Left ventricle myocardium inferior (tissue), 1 donor: ENCODE measurements around the gene PPP1R14C. TPM values are rescaled to one million over a fixed set of nuclear protein-coding genes. Genes with fewer than 3 reads are reported as not detected.
"Not testable (repeated sequence)": the region's sequence is repeated elsewhere in the genome, so short reads cannot be mapped to it uniquely, and the experiment has no call there.

Experiments
- DNase-seq: peaks from one replicate; pipeline ENCODE4 v3.0.0-alpha.2; 2020
- H3K27ac ChIP-seq: fragments of 200-600 bp; replicated peaks from 2 replicates; pipeline ENCODE4 v1.8.0; 2021
- H3K27me3 ChIP-seq: fragments of 200-600 bp; 2 replicates; pipeline ENCODE4 v1.8.0; 2021; ENCODE audit warnings: low read depth
- H3K36me3 ChIP-seq: fragments of 200-600 bp; 2 replicates; pipeline ENCODE4 v1.8.0; 2021
- H3K4me1 ChIP-seq: fragments of 200-600 bp; 2 replicates; pipeline ENCODE4 v1.8.0; 2021
- H3K4me3 ChIP-seq: fragments of 200-600 bp; 2 replicates; pipeline ENCODE4 v1.8.0; 2021; ENCODE audit warnings: mild to moderate bottlenecking, moderate library complexity
- H3K9me3 ChIP-seq: fragments of 200-600 bp; replicated peaks from 2 replicates; pipeline ENCODE4 v1.8.0; 2021
- intact Hi-C: fragments of 100-400 bp; cut with micrococcal nuclease; formaldehyde crosslinking; loops from one replicate; pipeline ENCODE4 v1.11.0; 2022
- total RNA-seq: library from RNA; stranded (reverse); fragmentation: NEBNext Ultra II Directional; extraction: Animal tissue kit (Norgen Biotek cat#: 25700); gene quantifications from one replicate; pipeline ENCODE4 v1.2.1, GENCODE V29; 2021
- TF ChIP-seq, protein P1 (sequence below): fragments of 200-600 bp; IDR thresholded peaks from 2 replicates; pipeline ENCODE4 v1.8.0; 2021; ENCODE audit warnings: antibody characterized with exemption, mild to moderate bottlenecking, borderline replicate concordance
- donor health status: DM: no; HTN: yes; CAD: no; lungs with severe emphysema.

The PPP1R14C gene
- total RNA-seq, 1 donor from 2014 or later = 116 TPM

DNA sequence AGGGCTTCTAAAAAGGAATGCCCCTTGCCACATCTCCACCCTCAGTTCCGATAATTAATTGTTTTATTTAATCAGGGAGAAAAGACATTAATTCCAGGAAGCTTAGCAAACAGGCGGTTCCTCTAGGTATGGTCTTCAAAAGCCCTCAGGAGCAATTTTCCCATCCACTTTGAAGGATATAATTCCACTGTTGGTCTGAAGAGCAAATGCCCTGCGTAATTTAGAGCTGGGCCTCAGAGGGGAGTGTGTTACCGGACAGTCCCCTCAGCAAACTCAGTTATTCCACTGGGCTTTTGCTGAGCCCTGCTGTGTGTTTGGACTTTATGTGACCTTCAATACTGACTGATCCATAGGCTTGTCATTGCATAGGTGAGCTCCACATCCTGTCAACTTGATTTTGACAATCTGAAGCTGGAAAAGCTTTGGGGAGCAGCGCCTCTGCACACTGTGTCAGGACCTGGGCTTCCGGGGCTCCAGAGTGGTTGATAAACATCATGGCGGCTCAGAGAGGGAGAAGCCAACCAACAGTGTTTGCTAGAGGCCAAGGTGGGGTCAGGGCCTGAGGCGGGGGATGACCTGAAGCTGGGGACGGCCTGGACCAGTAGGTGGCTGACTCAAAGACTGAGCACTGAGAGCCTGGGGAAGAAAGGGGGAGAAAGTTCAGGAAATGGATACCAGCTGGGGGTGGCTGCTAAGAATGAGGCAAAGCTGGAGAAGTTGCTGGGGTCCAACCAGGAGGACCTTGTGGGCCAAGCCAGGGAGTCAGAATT lies 43.5 kb downstream of the PPP1R14C start:
- Histone ChIP-seq H3K4me1 (peaks cover 28% of the 10 kb centered on the region), H3K27me3 (no peaks in the 10 kb centered on the region), H3K4me3 (no peak overlapping the region), H3K9me3 (no peaks in the 10 kb centered on the region), H3K36me3 (no peaks in the 10 kb centered on the region), H3K27ac (no peak overlapping the region)
- intact Hi-C loops = no loop called here
- DNase-seq = no peak
- TF ChIP-seq, protein P1, sequence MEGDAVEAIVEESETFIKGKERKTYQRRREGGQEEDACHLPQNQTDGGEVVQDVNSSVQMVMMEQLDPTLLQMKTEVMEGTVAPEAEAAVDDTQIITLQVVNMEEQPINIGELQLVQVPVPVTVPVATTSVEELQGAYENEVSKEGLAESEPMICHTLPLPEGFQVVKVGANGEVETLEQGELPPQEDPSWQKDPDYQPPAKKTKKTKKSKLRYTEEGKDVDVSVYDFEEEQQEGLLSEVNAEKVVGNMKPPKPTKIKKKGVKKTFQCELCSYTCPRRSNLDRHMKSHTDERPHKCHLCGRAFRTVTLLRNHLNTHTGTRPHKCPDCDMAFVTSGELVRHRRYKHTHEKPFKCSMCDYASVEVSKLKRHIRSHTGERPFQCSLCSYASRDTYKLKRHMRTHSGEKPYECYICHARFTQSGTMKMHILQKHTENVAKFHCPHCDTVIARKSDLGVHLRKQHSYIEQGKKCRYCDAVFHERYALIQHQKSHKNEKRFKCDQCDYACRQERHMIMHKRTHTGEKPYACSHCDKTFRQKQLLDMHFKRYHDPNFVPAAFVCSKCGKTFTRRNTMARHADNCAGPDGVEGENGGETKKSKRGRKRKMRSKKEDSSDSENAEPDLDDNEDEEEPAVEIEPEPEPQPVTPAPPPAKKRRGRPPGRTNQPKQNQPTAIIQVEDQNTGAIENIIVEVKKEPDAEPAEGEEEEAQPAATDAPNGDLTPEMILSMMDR = no peak

DNA sequence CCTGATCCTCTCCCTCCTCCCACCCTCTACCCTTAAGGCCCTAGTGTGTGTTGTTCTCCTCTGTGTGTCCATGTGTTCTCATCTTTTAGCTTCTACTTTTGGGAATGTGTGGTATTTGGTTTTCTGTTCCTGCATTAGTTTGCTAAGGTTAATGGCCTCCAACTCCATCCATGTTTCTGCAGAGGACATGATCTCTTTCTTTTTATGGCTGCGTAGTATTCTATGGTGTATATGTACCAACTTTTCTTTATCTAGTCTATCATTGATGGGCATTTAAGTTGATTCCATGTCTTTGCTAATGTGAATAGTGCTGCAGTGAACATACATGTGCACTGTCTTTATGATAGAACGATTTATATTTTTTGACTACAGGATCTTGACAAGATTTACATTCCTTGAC lies 44.6 kb downstream of the PPP1R14C start:
- intact Hi-C loops, H3K27ac ChIP-seq, H3K9me3 ChIP-seq, DNase-seq, H3K27me3 ChIP-seq, H3K4me3 ChIP-seq, H3K36me3 ChIP-seq: not testable (repeated sequence)
- peaks cover 29% of the 10 kb centered on the region for H3K4me1 ChIP-seq

DNA sequence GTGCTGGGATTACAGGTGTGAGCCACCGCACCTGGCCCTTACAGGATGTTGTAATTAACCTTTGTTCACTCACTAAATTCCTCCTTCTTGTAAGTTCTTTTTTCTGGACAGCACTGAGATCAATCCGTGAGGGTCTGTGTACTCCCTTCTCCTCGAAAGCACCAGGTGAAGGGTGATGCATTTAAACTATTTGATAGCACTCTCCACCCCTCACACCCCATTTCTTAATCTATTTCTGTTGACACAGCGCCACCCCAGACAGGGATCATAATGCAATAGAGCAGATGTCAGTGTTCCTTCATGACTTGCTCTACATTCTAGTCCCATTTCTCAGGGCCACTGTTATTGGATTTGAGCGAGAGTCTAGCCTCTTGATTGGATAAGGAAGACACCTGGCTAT lies 46.3 kb downstream of the PPP1R14C start:
- H3K4me3 ChIP-seq = no peak overlapping the region
- H3K27me3 ChIP-seq = peaks cover 9% of the 10 kb centered on the region
- no peaks in the 10 kb centered on the region for H3K9me3 ChIP-seq
- TF ChIP-seq, protein P1 = no peak
- H3K4me1 ChIP-seq = peaks cover 26% of the 10 kb centered on the region
- no peaks in the 10 kb centered on the region for H3K36me3 ChIP-seq
- intact Hi-C loops = no loop called here
- no peak overlapping the region for H3K27ac ChIP-seq
- DNase-seq = no peak

DNA sequence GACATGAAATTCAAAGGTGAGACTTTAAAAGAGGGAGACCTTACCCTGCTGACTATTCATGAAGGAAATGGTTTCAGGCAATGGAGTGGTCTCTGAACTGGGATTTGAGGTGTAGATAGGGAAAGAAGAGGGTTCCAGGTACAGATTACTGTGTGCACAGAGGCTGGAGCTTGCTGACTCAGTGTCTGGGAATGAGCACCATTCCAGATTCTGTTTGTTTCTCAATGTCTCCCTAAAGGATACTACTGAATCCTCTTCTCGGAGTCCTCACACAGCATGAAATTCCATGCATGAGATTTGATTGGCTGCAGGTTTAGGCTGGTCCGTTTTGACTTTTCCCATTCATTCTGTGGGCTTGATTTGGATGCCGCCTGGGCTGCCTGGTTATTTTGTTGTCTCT lies 49.0 kb downstream of the PPP1R14C start:
- Histone ChIP-seq H3K36me3 (no peaks in the 10 kb centered on the region), H3K4me1 (peaks cover 34% of the 10 kb centered on the region), H3K9me3 (no peaks in the 10 kb centered on the region), H3K27me3 (peaks cover 9% of the 10 kb centered on the region), H3K4me3 (no peak overlapping the region), H3K27ac (no peak overlapping the region)
- intact Hi-C loops = no loop called here
- TF ChIP-seq, protein P1 = no peak
- DNase-seq = no peak

DNA sequence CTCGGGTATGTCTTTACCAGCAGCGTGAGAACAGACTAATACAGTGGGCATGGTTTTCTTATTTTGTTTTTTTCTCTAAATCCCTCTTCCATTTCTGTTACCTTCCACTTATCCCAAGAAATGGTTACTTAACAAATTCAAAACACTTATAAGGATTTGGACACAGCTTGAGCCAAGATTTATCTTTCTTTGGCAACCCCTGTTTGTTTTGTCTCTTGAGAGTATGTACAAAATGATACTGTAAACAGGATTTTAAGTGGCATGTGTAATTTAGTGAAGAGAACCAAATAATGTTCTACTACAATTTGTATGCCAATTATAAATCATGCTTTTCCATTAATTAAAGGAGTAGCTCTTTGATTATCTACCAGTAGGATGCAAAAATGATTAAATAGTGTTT lies 51.4 kb downstream of the PPP1R14C start:
- intact Hi-C loops = no loop called here

DNA sequence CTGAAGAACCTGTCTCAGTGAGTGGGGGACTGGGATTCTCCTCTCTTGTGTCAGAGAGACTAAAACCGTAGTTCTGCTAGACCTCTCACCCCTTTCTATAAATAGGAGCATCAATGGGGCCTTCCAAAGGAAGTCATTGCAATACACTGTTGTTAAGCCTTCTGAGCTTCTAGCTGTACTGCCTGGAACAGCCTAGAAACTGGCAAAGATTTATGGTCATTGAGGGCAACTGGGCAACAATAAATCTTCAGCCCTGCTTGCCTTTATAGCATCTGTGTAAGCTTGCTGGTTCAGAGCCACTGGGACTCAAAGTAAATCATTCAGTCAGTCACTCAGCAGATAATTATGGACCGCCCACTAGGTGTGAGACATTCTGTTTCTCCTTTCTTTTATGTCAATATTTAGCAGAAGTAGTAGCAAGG lies 53.2 kb downstream of the PPP1R14C start:
- Histone ChIP-seq H3K9me3 (no peaks in the 10 kb centered on the region), H3K4me3 (no peak overlapping the region), H3K27me3 (peaks cover 14% of the 10 kb centered on the region), H3K36me3 (no peaks in the 10 kb centered on the region), H3K27ac (peak overlapping the region; percentile 7), H3K4me1 (peaks cover 62% of the 10 kb centered on the region)
- no peak for DNase-seq
- intact Hi-C loops = no loop called here
- TF ChIP-seq, protein P1 = no peak

More for the DNA sequence above, 51.4 kb downstream of the PPP1R14C start:
- Histone ChIP-seq H3K36me3 (no peaks in the 10 kb centered on the region), H3K9me3 (no peaks in the 10 kb centered on the region), H3K4me3 (no peak overlapping the region), H3K27me3 (peaks cover 14% of the 10 kb centered on the region), H3K4me1 (peaks cover 53% of the 10 kb centered on the region), H3K27ac (no peak overlapping the region)
- TF ChIP-seq, protein P1 = no peak
- no peak for DNase-seq
